GM12875 (cell line): ENCODE results near the gene CRLF1.

Source experiments
- H3K4me3 ChIP-seq: one replicate; pipeline ENCODE4 v1.5.1; 2011; ENCODE audit warnings: low read depth, low read length, control low read depth
- TF ChIP-seq, protein P1 (sequence below): IDR thresholded peaks from 2 replicates; pipeline ENCODE4 v1.5.1; 2011; ENCODE audit warnings: low read depth, mild to moderate bottlenecking, control low read depth, inconsistent platforms, low read length, moderate library complexity, borderline replicate concordance; ENCODE audit not compliant: insufficient read depth

The CRLF1 gene

DNA sequence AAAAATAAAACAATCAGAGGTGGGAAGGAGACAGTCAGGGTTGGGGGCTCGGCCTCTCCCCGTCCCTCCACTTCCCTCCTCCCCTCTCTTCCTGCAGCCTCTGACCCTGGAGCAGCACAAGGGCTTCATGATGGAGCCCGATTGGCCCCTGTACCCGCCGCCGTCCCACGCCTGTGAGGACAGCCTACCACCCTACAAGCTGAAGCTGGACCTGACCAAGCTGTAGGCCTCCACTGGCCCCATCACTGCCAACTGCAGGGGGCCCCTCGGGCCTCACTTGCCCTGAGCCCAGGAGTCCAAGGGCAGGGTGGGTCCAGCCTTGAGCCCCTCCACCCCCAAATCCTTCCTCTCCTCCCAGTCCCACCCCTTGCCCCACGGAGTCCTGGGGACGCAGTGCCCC lies 13.7 kb upstream of the CRLF1 start:
- H3K4me3 ChIP-seq = no peak overlapping the region
- TF ChIP-seq, protein P1, sequence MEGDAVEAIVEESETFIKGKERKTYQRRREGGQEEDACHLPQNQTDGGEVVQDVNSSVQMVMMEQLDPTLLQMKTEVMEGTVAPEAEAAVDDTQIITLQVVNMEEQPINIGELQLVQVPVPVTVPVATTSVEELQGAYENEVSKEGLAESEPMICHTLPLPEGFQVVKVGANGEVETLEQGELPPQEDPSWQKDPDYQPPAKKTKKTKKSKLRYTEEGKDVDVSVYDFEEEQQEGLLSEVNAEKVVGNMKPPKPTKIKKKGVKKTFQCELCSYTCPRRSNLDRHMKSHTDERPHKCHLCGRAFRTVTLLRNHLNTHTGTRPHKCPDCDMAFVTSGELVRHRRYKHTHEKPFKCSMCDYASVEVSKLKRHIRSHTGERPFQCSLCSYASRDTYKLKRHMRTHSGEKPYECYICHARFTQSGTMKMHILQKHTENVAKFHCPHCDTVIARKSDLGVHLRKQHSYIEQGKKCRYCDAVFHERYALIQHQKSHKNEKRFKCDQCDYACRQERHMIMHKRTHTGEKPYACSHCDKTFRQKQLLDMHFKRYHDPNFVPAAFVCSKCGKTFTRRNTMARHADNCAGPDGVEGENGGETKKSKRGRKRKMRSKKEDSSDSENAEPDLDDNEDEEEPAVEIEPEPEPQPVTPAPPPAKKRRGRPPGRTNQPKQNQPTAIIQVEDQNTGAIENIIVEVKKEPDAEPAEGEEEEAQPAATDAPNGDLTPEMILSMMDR = no peak

DNA sequence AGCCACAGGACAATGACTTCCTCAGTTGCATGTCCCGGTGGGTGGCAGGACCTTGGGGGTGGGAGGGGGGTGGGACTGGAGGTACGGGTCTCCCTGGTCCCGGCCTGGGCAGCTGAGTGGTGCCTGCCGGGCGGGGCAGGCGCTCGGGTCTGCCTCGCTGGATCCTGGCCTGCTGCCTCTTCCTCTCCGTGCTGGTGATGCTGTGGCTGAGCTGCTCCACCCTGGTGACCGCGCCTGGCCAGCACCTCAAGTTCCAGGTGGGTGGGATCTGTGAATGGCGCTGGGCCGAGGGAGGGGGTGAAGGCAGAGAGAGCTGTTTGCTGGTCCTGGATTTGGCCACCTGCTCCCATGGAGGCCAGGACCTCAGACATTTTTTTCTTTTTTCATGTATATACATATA lies 11.6 kb upstream of the CRLF1 start:
- H3K4me3 ChIP-seq = no peak overlapping the region
- TF ChIP-seq, protein P1 = no peak

DNA sequence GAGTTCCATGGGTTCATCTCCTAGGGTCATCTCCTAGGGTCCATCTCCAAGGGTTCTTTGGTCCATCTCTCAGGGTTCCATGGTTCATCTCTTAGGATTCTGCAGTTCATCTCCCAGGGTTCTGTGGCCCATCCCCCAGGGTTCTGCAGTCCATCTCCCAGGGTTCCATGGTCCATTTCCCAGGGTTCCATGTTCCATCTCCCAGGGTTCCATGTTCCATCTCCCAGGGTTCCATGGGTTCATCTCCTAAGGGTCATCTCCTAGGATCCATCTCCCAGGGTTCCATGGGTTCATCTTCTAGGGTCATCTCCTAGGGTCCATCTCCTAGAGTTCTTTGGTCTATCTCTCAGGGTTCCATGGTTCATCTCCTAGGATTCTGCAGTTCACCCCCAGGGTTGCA lies 11.0 kb upstream of the CRLF1 start:
- H3K4me3 ChIP-seq = no peak overlapping the region
- TF ChIP-seq, protein P1 = no peak

DNA sequence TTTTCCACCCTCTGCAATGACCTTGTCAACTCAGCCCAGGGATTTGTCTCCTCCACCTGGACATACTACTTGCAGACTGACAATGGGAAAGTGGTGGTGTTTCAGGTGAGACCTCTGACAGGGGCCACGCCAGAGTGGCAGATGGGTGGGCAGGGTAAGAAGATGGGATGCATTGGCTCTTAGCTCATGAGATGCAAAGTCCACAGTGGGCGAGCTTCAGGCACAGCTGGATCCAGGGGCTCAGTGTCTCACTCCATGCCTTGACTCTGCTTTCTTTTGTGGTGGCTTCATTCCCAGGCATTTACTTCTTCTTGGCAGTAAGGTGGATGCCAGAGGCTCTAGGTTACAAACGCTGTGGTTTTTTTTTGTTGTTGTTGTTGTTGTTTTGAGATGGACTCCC lies 9.4 kb upstream of the CRLF1 start:
- TF ChIP-seq, protein P1 = no peak
- no peak overlapping the region for H3K4me3 ChIP-seq

DNA sequence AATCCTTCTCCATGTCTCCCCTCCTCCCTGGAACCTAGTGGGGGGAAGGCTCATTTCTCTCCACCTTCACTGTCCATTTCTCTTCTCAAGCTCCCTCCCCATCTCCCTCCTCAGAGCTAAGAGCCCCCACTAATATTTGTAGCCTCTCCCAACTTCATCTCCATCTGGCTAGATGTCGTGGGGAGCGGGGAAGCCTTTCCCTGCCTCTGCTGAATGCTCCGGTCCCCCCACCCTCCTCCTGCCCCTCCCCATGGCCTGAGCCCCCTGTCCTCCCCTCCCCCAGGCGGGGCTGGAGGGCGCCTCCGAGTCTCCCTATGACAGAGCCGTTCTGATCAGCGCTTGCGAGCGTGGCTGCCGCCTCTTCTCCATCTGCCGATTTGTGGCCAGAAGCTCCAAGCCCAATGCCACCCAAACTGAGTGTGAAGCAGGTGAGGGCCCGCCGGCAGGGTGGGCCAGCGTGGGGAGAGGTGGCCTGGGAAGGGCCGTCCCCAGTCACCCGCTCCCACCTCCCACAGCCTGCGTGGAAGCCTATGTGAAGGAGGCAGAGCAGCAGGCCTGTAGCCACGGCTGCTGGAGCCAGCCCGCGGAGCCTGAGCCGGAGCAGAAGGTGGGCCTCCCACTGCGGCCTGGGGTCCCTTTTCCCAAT lies 7.1 kb upstream of the CRLF1 start:
- TF ChIP-seq, protein P1 = no peak
- H3K4me3 ChIP-seq = no peak overlapping the region

DNA sequence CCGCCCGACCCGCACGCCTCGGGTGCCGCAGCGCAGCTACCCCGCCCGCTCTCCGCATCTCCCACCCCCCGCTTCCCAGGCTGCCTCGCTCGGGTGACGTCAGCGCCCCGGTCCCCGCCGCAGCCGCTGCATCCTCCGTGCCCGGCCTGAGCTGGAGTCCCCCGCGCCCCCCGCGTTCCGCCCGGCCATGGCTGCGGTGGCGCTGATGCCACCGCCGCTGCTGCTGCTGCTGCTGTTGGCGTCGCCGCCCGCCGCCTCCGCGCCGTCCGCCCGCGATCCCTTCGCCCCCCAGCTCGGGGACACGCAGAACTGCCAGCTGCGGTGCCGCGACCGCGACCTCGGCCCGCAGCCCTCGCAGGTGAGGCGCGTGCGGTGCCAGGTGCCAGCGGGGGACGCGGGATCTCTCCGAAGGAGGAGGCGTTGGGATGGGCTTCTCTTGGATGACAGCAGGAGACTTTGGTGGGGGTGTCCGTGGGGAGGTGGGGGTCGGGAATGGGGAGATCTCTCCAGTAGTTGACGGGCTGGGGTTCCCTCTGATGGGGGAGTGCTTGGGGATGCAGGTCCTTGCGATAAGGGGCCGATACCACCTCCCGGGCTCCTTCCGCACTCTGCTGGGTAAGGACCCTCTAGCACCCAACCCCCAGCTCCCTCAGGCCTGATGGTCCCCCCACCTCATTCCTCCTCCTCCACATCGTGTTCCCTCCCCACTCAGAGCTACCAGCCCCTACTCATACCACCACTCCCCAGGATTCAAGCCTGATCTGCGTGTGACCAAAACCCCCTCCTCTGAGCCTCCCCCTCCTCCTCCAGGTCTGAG lies 6.4 kb upstream of the CRLF1 start, which contains the start of gene TMEM59L:
Gene TMEM59L, plus strand, starts transcription at position 99 of the 817 bp plus-strand sequence. Its CDS starts 89 bp downstream, at position 188.
- TF ChIP-seq, protein P1 = no peak
- H3K4me3 ChIP-seq = no peak within 1 kb of the TSS

DNA sequence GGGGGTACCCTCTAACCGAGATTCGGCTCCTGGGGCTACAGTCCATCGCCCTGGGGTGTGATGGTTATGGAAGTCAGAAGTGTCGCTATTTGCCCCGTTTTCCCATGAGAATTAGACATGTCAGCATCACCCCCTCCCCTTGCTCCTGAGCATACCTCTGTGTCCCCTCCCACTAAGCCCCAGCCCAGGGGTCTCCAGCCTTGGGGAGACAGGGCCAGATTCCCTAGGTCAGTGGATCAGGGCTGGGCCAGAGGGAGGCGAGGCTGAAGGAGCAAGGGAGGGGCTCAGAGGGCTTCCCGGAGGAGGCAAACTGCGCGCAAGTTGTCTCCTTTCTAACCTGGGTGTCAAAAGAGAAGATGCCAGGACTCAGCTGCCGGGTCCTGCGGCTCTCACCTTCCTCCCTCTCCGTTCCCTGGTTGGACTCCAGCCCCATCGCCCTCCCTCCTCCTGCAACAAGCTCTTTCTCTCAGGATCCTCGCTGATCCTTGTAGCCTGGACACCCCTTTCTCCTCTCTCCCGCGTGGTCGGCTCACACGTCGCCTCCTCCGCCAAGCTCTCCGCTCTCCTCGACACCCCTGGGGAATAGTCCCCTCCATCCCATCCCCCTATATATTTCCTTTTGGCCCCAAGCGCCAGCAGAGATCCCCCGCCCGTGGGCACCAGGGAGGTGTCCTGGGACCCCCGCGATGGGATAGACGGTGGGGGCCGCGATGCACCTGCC lies 5.6 kb upstream of the CRLF1 start:
- TF ChIP-seq, protein P1 = no peak
- no peak overlapping the region for H3K4me3 ChIP-seq
